ENCODE results near the gene HNRNPM. TPM values are rescaled to one million over a fixed set of nuclear protein-coding genes. Genes with fewer than 3 reads are reported as not detected.

HNRNPM gene
- total RNA-seq: 100 to 1,000 TPM in 2 of 3 donors, 10 to 100 TPM in 1; 84.8 to 153 (median 116) TPM

DNA sequence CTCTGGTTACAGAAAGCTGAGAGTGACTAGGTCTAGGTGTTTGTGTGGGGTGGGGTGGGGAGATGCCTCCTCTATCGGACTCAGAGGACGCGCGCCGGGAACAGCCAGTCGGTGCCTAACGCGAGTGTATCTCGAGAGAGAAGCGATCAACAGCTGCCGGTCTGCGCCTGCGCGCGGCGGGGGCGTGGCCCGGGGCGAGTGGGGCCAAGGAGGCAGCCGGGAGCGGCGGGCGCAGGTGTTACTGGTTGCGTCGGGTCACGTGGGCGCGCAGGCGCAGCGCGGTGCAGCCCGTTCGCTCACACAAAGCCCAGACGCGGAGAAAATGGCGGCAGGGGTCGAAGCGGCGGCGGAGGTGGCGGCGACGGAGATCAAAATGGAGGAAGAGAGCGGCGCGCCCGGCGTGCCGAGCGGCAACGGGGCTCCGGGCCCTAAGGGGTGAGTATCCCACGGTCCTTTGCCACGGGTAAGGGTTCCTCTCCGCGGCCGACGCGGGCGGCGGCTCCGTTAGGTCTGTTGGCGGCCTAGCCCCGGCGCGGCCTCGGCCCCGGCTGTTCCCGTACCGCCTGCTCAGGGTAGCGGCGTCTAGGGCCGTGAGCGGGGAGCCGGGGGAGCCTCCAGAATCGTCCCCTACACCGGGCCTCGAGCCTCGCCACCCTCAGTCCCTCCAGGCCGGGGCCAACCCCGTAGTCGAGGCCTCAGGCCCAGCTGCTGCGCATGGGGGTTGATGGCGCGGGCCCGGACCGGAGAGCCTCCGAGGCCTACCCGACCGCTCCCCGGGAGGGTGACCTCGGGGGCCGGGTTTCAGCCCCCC lies at the start of gene HNRNPM:
Gene HNRNPM (plus strand): TSS at position 299 of the 811 bp plus-strand sequence. CDS start 24 bp downstream, at position 323.
- no peaks in the 10 kb centered on the region for H3K36me3 ChIP-seq
- H3K4me1 ChIP-seq: peaks cover 4 to 32% of the 10 kb centered on the region in 2 donors
- H3K9me3 ChIP-seq: no peaks in the 10 kb centered on the region
- peak within 1 kb of the TSS; percentile 98 to 100 for H3K27ac ChIP-seq
- H3K4me3 ChIP-seq: peak within 1 kb of the TSS; percentile 84 to 100 (median 99)
- DNase-seq (ENCODE audit: low spot score in 2 of 2): peak; percentile 99 to 100
- intact Hi-C loops (cut with DNase I; ENCODE audit: low total_unique reads): no loop called here
- H3K27me3 ChIP-seq: no peaks in the 10 kb centered on the region
- TF ChIP-seq CTCF (IDR thresholded peaks at IDR 0.05) (no peak), POLR2AphosphoS5 (IDR thresholded peaks at IDR 0.05) (peak; percentile 88 to 98 (median 92)), POLR2A (IDR thresholded peaks at IDR 0.05) (peak; percentile 91)

DNA sequence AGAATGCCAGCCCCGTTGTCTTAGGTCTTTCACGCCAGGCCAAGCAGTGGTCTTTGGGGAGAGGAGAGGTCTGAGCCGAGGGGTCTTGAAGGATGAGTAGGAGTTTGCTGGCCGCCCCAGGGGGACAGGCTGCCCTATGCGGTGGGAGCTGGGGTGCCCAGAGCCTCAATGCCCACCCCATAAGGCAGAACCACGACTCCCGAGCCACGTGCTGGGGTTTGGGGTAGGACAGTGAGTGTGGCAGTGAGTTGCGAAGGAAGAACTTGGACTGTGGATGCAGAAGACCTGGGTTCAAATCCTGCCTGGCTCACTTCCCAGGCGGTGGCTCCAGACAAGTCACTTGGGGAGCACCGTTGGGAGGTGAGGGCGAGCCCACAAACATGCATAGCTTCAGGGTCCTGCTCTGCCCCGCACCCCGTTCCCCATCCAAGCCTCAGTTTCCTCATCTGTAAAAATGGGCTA lies 49.1 kb upstream of the HNRNPM start:
- intact Hi-C loops (cut with DNase I; ENCODE audit: low total_unique reads): loop anchor here (5.0 kb wide), 1 partner anchor 43 kb away; no protein-coding TSS in a partner anchor
- Histone ChIP-seq H3K9me3 (no peaks in the 10 kb centered on the region), H3K27me3 (no peaks in the 10 kb centered on the region), H3K27ac (peak overlapping the region; percentile 100), H3K36me3 (no peaks in the 10 kb centered on the region), H3K4me1 (peaks cover 14 to 53% of the 10 kb centered on the region in 2 donors), H3K4me3 (no peak overlapping the region)
- TF ChIP-seq CTCF (IDR thresholded peaks at IDR 0.05) (no peak), POLR2AphosphoS5 (IDR thresholded peaks at IDR 0.05) (no peak), POLR2A (IDR thresholded peaks at IDR 0.05) (no peak)
- DNase-seq (ENCODE audit: low spot score in 2 of 2): no peak

DNA sequence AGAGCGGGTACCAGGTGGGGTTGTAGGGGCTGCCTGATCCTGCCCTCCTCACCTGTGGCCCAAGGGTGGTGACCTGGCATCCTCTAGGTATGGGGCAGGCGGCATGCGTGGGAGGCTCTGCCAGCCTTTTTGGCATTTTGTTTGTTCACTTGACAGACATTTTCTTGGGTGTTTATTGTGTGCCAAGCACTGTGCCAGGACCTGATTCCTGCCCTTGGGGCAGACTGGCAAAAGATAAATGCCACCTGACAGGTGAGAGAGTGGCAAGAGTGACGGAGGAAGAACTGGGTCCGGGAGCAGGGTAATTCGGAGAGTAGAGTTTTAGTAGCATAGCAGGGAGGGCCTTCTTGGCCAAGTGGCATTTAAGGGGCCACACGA lies 48.6 kb upstream of the HNRNPM start:
- Histone ChIP-seq H3K4me3 (peak overlapping the region in 2 of 3 donors; percentile 24 to 37), H3K4me1 (peaks cover 14 to 50% of the 10 kb centered on the region in 2 donors), H3K27me3 (no peaks in the 10 kb centered on the region), H3K27ac (peak overlapping the region; percentile 100), H3K36me3 (no peaks in the 10 kb centered on the region), H3K9me3 (no peaks in the 10 kb centered on the region)
- intact Hi-C loops (cut with DNase I; ENCODE audit: low total_unique reads): loop anchor here (5.0 kb wide), 1 partner anchor 44 kb away; no protein-coding TSS in a partner anchor
- TF ChIP-seq POLR2AphosphoS5 (IDR thresholded peaks at IDR 0.05): no peak
- TF ChIP-seq CTCF (IDR thresholded peaks at IDR 0.05): no peak
- no peak for TF ChIP-seq POLR2A (IDR thresholded peaks at IDR 0.05)
- peak in 1 of 2 donors; percentile 61 for DNase-seq (ENCODE audit: low spot score in 2 of 2)

- Histone ChIP-seq H3K27ac (peak overlapping the region; percentile 100), H3K36me3 (no peaks in the 10 kb centered on the region), H3K9me3 (no peaks in the 10 kb centered on the region), H3K27me3 (no peaks in the 10 kb centered on the region), H3K4me1 (peaks cover 14 to 45% of the 10 kb centered on the region in 2 donors), H3K4me3 (peak overlapping the region in 2 of 3 donors; percentile 24 to 37)
- TF ChIP-seq POLR2A (IDR thresholded peaks at IDR 0.05): no peak
- TF ChIP-seq CTCF (IDR thresholded peaks at IDR 0.05): peak; percentile 13 to 75 (median 54)
- intact Hi-C loops (cut with DNase I; ENCODE audit: low total_unique reads): loop anchor here (5.0 kb wide), 1 partner anchor 44 kb away; no protein-coding TSS in a partner anchor
- peak; percentile 79 for DNase-seq (ENCODE audit: low spot score in 2 of 2)
Measured at GRCh38 chr19:8396563-8397203, 48.1 kb upstream of the HNRNPM start.
